HG02885 (cell line): ENCODE results near the gene ASIC2.
"Not testable (repeated sequence)": the region's sequence is repeated elsewhere in the genome, so short reads cannot be mapped to it uniquely, and the experiment has no call there.

Source experiments
- ATAC-seq: cut with Tn5 transposase; IDR thresholded peaks from one replicate; pipeline ENCODE4 v1.9.1; 2021; ENCODE audit warnings: mild to moderate bottlenecking; ENCODE audit not compliant: unreplicated experiment, poor library complexity

The ASIC2 gene

GRCh38 chr17:32998111-32998886, 294.8 kb downstream of the ASIC2 start:
- ATAC-seq: peak; percentile 44

GRCh38 chr17:32995416-32996045, 297.6 kb downstream of the ASIC2 start:
- no peak for ATAC-seq

- ATAC-seq: no peak
Measured at GRCh38 chr17:32993977-32994376, 299.1 kb downstream of the ASIC2 start.

GRCh38 chr17:32992321-32993033, 300.6 kb downstream of the ASIC2 start:
- no peak for ATAC-seq

- no peak for ATAC-seq
Measured at GRCh38 chr17:32988481-32989101, 304.5 kb downstream of the ASIC2 start.

- not testable (repeated sequence) for ATAC-seq
Measured at GRCh38 chr17:32987868-32988267, 305.2 kb downstream of the ASIC2 start.

GRCh38 chr17:32987453-32987805, 305.7 kb downstream of the ASIC2 start:
- ATAC-seq: not testable (repeated sequence)

- ATAC-seq: no peak
Measured at GRCh38 chr17:32985050-32985756, 307.9 kb downstream of the ASIC2 start.

- ATAC-seq: not testable (repeated sequence)
Measured at GRCh38 chr17:32981611-32982010, 311.5 kb downstream of the ASIC2 start.

- ATAC-seq: no peak
Measured at GRCh38 chr17:32980230-32980629, 312.9 kb downstream of the ASIC2 start.

GRCh38 chr17:32976605-32977004, 316.5 kb downstream of the ASIC2 start:
- ATAC-seq: no peak

- ATAC-seq: no peak
Measured at GRCh38 chr17:32976131-32976530, 317.0 kb downstream of the ASIC2 start.

GRCh38 chr17:32971171-32971570, 321.9 kb downstream of the ASIC2 start:
- no peak for ATAC-seq

- ATAC-seq: no peak
Measured at GRCh38 chr17:32970281-32970680, 322.8 kb downstream of the ASIC2 start.

GRCh38 chr17:32969231-32969630, 323.9 kb downstream of the ASIC2 start:
- not testable (repeated sequence) for ATAC-seq

GRCh38 chr17:32964541-32964940, 328.6 kb downstream of the ASIC2 start:
- no peak for ATAC-seq
